H9 (cell line): ENCODE data around the gene PUM1. TPM values are rescaled to one million over a fixed set of nuclear protein-coding genes. Genes with fewer than 3 reads are reported as not detected.

Experiments
- DNase-seq: peaks from one replicate; pipeline ENCODE4 v3.0.0-alpha.2; 2017
- H2AFZ ChIP-seq: one replicate; pipeline ENCODE4 v1.6.1; 2013; ENCODE audit warnings: mild to moderate bottlenecking, low read length, control low read depth, moderate library complexity
- H2AK5ac ChIP-seq: 2 replicates; pipeline ENCODE4 v1.6.1; 2013; ENCODE audit warnings: low read length, control low read depth, mixed read lengths; ENCODE audit not compliant: insufficient read length
- H2BK120ac ChIP-seq: one replicate; pipeline ENCODE4 v1.6.1; 2013; ENCODE audit warnings: low read depth, mild to moderate bottlenecking, low read length, control low read depth, inconsistent platforms; ENCODE audit not compliant: poor library complexity, severe bottlenecking
- H2BK12ac ChIP-seq: 2 replicates; pipeline ENCODE4 v1.6.1; 2013; ENCODE audit warnings: low read length, control low read depth, mixed read lengths, low read depth; ENCODE audit not compliant: insufficient read length
- H2BK15ac ChIP-seq: 2 replicates; pipeline ENCODE4 v1.6.1; 2013; ENCODE audit warnings: low read depth, low read length, control low read depth
- H2BK20ac ChIP-seq: one replicate; pipeline ENCODE4 v1.6.1; 2013; ENCODE audit warnings: low read depth, mild to moderate bottlenecking, low read length, control low read depth, inconsistent platforms; ENCODE audit not compliant: poor library complexity, severe bottlenecking
- H2BK5ac ChIP-seq: 2 replicates; pipeline ENCODE4 v1.6.1; 2013; ENCODE audit warnings: low read length, control low read depth, mixed read lengths; ENCODE audit not compliant: insufficient read length
- H3K14ac ChIP-seq: 2 replicates; pipeline ENCODE4 v1.6.1; 2013; ENCODE audit warnings: low read length, control low read depth; ENCODE audit not compliant: insufficient read depth
- H3K18ac ChIP-seq: 2 replicates; pipeline ENCODE4 v1.6.1; 2013; ENCODE audit warnings: low read depth, mild to moderate bottlenecking, mixed read lengths, low read length, control low read depth; ENCODE audit not compliant: insufficient read length
- H3K23ac ChIP-seq: 2 replicates; pipeline ENCODE4 v1.6.1; 2013; ENCODE audit warnings: low read length, control low read depth, mixed read lengths, low read depth; ENCODE audit not compliant: insufficient read length
- H3K23me2 ChIP-seq: 2 replicates; pipeline ENCODE4 v1.6.1; 2013; ENCODE audit warnings: low read depth, mild to moderate bottlenecking, mixed read lengths, low read length, control low read depth; ENCODE audit not compliant: insufficient read length, poor library complexity, severe bottlenecking
- H3K27ac ChIP-seq: 2 replicates; pipeline ENCODE4 v1.5.1; 2013; ENCODE audit warnings: low read length, control low read depth, mixed read lengths, low read depth; ENCODE audit not compliant: insufficient read length
- H3K27me3 ChIP-seq: 2 replicates; pipeline ENCODE4 v1.6.1; 2013; ENCODE audit warnings: low read length, control low read depth, inconsistent platforms; ENCODE audit not compliant: insufficient read depth
- H3K4ac ChIP-seq: 2 replicates; pipeline ENCODE4 v1.6.1; 2013; ENCODE audit warnings: low read depth, mild to moderate bottlenecking, control low read depth, inconsistent platforms, low read length, moderate library complexity
- H3K4me1 ChIP-seq: 2 replicates; pipeline ENCODE4 v1.6.1; 2013; ENCODE audit warnings: low read length, control low read depth, inconsistent platforms; ENCODE audit not compliant: insufficient read depth
- H3K4me2 ChIP-seq: 2 replicates; pipeline ENCODE4 v1.6.1; 2013; ENCODE audit warnings: low read length, control low read depth, mixed read lengths; ENCODE audit not compliant: insufficient read length, insufficient read depth
- H3K56ac ChIP-seq: 2 replicates; pipeline ENCODE4 v1.6.1; 2013; ENCODE audit warnings: low read depth, mild to moderate bottlenecking, mixed read lengths, low read length, control low read depth; ENCODE audit not compliant: insufficient read length
- H3K79me1 ChIP-seq: 2 replicates; pipeline ENCODE4 v1.6.1; 2013; ENCODE audit warnings: low read depth, mild to moderate bottlenecking, moderate library complexity, low read length, control low read depth, inconsistent platforms; ENCODE audit not compliant: insufficient read depth, poor library complexity, severe bottlenecking
- H3K79me2 ChIP-seq: 2 replicates; pipeline ENCODE4 v1.6.1; 2013; ENCODE audit warnings: low read length, control low read depth, inconsistent platforms; ENCODE audit not compliant: insufficient read depth
- H3K9ac ChIP-seq: 2 replicates; pipeline ENCODE4 v1.6.1; 2013; ENCODE audit warnings: low read length, control low read depth, mixed read lengths; ENCODE audit not compliant: insufficient read length; ENCODE audit errors: extremely low read depth
- H3K9me3 ChIP-seq: one replicate; pipeline ENCODE4 v1.6.1; 2013; ENCODE audit warnings: low read depth, low read length, inconsistent platforms; ENCODE audit not compliant: control insufficient read depth
- H3T11ph ChIP-seq: one replicate; pipeline ENCODE4 v1.6.1; 2013; ENCODE audit warnings: mild to moderate bottlenecking, low read length, control low read depth, inconsistent platforms
- H4K20me1 ChIP-seq: one replicate; pipeline ENCODE4 v1.6.1; 2013; ENCODE audit not compliant: control insufficient read depth, insufficient read length, insufficient read depth
- H4K5ac ChIP-seq: 2 replicates; pipeline ENCODE4 v1.6.1; 2013; ENCODE audit warnings: low read depth, mild to moderate bottlenecking, mixed read lengths, low read length, control low read depth; ENCODE audit not compliant: insufficient read length
- H4K8ac ChIP-seq: replicated peaks from 2 replicates; pipeline ENCODE4 v1.6.1; 2013; ENCODE audit warnings: low read length, control low read depth, mixed read lengths, low read depth; ENCODE audit not compliant: insufficient read length
- H4K91ac ChIP-seq: 2 replicates; pipeline ENCODE4 v1.6.1; 2013; ENCODE audit warnings: low read depth, mild to moderate bottlenecking, moderate library complexity, mixed read lengths, low read length, control low read depth; ENCODE audit not compliant: insufficient read length
- H3K27ac Mint-ChIP-seq, 3 experiments: 2 replicates in 2 of 3; 3 replicates in 1 of 3; pipeline ENCODE4 v1.8.0; 2020 to 2021; ENCODE audit warnings: mixed read lengths in 3 of 3, mild to moderate bottlenecking in 1 of 3, moderate library complexity in 1 of 3
- H3K27me3 Mint-ChIP-seq: 2 replicates; pipeline ENCODE4 v1.8.0; 2021; ENCODE audit warnings: low read depth, mild to moderate bottlenecking, moderate library complexity, mixed read lengths
- H3K36me3 Mint-ChIP-seq, 3 experiments: 2 replicates in 2 of 3; 3 replicates in 1 of 3; pipeline ENCODE4 v1.8.0; 2020 to 2021; ENCODE audit warnings: low read depth in 3 of 3, mixed read lengths in 3 of 3; ENCODE audit not compliant: insufficient read depth in 1 of 3
- H3K4me1 Mint-ChIP-seq, 2 experiments: 2 replicates each; pipeline ENCODE4 v1.8.0; 2020; ENCODE audit warnings: mixed read lengths in 2 of 2
- H3K4me3 Mint-ChIP-seq, 2 experiments: 2 replicates in 1 of 2; 3 replicates in 1 of 2; pipeline ENCODE4 v1.8.0; 2020 to 2021; ENCODE audit warnings: mild to moderate bottlenecking in 2 of 2, mixed read lengths in 2 of 2, moderate library complexity in 1 of 2
- H3K9me3 Mint-ChIP-seq, 2 experiments: 2 replicates in 1 of 2; 3 replicates in 1 of 2; pipeline ENCODE4 v1.8.0; 2020; ENCODE audit warnings: mild to moderate bottlenecking in 2 of 2, mixed read lengths in 2 of 2, moderate library complexity in 1 of 2
- CTCF ChIP-seq: fragments of 200-600 bp; sonication (generic); conservative IDR thresholded peaks from 3 replicates; pipeline ENCODE4 v1.8.0; 2021; ENCODE audit warnings: antibody characterized with exemption, mild to moderate bottlenecking
- WGBS: extraction: QIAGEN DNeasy Blood & Tissue Kit; methylation state at CpG from one replicate; pipeline ENCODE4 v1.1.7; 2013; ENCODE audit warnings: missing lambda C conversion rate, low lambda C conversion rate, mixed read lengths; ENCODE audit not compliant: insufficient read length; ENCODE audit errors: extremely low coverage; 5-methylcytosine and 5-hydroxymethylcytosine counted together
- total RNA-seq: library from RNA; stranded (reverse); gene quantifications from 2 replicates; pipeline ENCODE4 v1.2.1, GENCODE V29; 2021

Gene PUM1
- total RNA-seq, 1 experiment from 2014 or later = 164 TPM

GRCh38 chr1:30984165-30984889 is 81.2 kb downstream of the PUM1 start:
- no peak overlapping the region for H3K9ac ChIP-seq
- no peaks in the 10 kb centered on the region for H3K23me2 ChIP-seq
- H3K27ac ChIP-seq = no peak overlapping the region
- no peaks in the 10 kb centered on the region for H4K20me1 ChIP-seq
- no peak overlapping the region for H2AK5ac ChIP-seq
- Mint-ChIP-seq H3K27ac (no peak overlapping the region), H3K4me3 (no peak overlapping the region), H3K27me3 (no peaks in the 10 kb centered on the region), H3K9me3 (no peaks in the 10 kb centered on the region), H3K36me3 (peaks cover 21 to 45% (median 36%) of the 10 kb centered on the region in 3 experiments; a peak in 6 of 7 replicates), H3K4me1 (peaks cover 36 to 38% of the 10 kb centered on the region in 2 experiments)
- no peak overlapping the region for H2BK12ac ChIP-seq
- H3K79me2 ChIP-seq = peaks cover 8% of the 10 kb centered on the region
- H4K91ac ChIP-seq = no peak overlapping the region
- H3K27me3 ChIP-seq = no peaks in the 10 kb centered on the region
- no peak overlapping the region for H2BK5ac ChIP-seq
- no peak overlapping the region for H3K56ac ChIP-seq
- no peak overlapping the region for H2BK15ac ChIP-seq
- no peak overlapping the region for H3T11ph ChIP-seq
- H3K9me3 ChIP-seq = no peaks in the 10 kb centered on the region
- peaks cover 4% of the 10 kb centered on the region for H3K79me1 ChIP-seq
- H3K4me2 ChIP-seq = no peak overlapping the region
- H3K4ac ChIP-seq = no peak overlapping the region
- no peak overlapping the region for H3K18ac ChIP-seq
- no peak overlapping the region for H3K14ac ChIP-seq
- no peak for TF ChIP-seq CTCF
- H3K4me1 ChIP-seq = no peaks in the 10 kb centered on the region
- no CpG with 5 or more reads among the region's 4 CpGs for WGBS
- DNase-seq = no peak
- no peak overlapping the region for H2BK120ac ChIP-seq
- H2AFZ ChIP-seq = no peak overlapping the region
- H4K5ac ChIP-seq = no peak overlapping the region
- H4K8ac ChIP-seq = no peak overlapping the region
- H3K23ac ChIP-seq = no peak overlapping the region
- no peak overlapping the region for H2BK20ac ChIP-seq
